GM18502 (cell line): ENCODE measurements around the gene EMX2.
"Not testable (repeated sequence)": the region's sequence is repeated elsewhere in the genome, so short reads cannot be mapped to it uniquely, and the experiment has no call there.

Experiments used
- ATAC-seq: cut with Tn5 transposase; IDR thresholded peaks from one replicate; pipeline ENCODE4 v1.9.1; 2021; ENCODE audit warnings: mild to moderate bottlenecking; ENCODE audit not compliant: unreplicated experiment, poor library complexity

The EMX2 gene

DNA sequence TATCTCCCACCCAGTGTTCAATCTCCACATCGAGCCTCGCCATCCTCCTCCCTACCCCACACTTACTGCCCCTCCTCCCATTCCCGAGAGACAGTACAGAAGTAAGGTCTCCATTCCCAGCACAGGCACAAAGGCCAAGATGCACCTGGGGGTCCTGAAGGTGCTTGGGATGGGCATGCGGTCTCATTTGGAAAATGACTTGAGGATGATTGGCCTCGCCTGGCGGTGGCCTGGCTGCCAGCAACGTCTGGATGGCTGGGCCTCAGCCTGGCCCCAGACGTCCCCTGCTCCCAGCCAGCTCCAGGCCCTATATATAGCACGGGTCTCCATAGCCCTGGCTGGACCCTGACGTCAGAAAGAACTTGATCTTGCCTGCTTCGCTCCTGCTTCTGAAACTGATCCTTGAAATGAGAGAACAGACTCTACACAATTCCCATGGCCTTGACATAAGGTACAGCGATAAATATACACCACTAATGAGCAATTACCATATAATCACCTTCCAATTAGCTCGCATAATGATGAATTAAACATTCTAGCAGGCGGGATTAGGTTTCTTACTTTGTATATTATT is 11.8 kb downstream of the EMX2 start:
- ATAC-seq, result no peak

- ATAC-seq, result no peak
Measured at GRCh38 chr10:117555017-117555416, 12.5 kb downstream of the EMX2 start.

DNA sequence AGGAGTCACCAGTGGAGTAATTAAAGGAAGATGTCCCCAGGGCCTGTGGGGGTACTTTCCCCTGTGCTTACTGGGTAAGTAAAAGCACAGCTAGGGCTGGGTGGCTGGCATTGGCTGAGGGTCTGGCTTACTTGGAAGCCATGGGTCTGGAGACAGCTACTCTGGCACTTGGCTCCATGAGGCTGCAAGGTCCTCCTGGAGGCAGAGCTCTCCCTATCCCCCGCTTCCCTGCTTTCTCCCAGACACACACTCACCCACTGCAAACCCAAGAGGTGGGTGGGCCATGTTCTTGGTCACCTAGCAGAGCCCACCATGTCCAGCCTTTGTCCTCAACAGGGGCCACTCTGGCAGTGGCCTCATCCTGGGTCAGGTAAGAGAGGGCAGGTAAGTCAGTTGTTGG is 13.3 kb downstream of the EMX2 start:
- ATAC-seq, result no peak

DNA sequence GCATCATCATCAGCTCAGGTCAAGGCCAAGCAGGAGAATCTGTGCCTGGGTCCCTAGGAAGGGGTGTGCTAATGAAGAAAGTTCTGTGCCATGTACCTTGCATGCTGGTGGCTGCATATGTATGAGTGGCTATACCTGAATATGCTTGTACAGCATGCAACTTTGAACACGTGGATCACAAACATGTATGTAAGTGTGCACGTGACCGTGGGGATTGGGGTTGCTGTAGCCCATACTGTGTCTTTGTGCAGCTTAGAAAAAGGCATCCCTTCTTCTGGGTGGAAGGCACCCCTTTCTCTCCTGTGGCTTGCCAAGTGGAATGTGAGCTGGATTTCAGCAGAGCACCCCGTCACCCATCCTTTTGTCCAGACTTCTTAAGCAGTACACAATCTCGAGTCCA is 13.8 kb downstream of the EMX2 start:
- ATAC-seq, result no peak

GRCh38 chr10:117559712-117560111 is 17.2 kb downstream of the EMX2 start:
- no peak for ATAC-seq

DNA sequence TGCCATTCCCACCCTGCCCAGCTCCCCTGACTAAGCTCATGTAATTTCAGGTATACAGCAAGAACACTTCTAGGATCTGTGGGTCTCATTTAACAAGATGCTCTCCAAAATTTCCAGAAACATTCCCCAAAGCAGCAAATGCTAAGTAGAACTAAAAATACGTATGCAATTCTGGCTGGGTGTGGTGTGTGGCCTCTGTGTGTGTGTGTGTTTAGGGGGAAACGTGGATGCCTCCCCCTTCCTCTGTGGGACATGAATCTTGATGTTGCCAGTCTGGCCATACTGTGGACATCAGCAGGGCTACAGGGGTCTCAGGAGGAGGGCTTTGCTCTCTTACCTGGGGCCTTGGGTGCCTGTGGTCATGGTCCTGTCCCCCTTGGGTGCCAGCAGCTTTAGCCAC is 18.4 kb downstream of the EMX2 start:
- no peak for ATAC-seq

DNA sequence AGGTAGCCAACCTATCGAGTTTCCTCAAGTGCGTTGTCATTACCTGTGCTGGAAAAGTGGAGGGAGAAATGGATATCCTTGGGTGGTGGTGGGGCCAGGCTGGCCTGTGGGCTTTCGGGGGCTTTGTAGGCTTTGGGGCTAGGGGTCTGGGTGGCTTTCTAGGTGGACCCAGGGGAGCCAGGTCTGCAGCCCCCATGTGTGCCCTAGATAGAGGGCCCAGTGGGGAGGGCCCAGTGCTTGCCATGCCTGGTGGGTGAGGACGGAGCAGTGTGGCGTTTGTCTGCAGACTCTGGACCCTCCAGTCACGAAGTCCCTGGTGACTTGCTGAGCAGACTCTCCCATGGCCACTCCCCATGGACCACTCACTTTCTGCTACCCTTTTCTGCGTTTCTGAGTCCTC is 19.7 kb downstream of the EMX2 start:
- ATAC-seq, result no peak

- ATAC-seq, result no peak
Measured at GRCh38 chr10:117562896-117563737, 20.6 kb downstream of the EMX2 start.

DNA sequence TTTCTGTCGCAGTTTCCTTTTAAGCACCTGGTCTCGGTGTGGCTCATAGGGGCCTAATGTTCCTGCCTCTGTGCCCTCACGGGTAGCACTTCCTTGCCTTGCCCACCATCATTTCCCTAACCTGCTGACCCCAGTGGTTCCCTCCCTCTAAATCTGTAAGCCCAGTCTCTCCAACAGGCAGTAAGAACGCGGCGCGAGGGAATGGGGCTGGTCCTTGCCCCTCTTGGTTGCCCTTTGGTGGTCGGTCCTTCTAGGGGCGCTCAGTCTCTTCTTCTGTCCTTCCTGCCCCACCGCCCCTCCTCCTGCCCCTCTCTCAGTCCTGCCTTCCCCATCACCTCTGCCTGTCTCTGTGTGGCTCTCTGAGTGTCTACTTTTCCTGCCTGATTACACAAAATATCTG is 21.2 kb downstream of the EMX2 start:
- no peak for ATAC-seq

DNA sequence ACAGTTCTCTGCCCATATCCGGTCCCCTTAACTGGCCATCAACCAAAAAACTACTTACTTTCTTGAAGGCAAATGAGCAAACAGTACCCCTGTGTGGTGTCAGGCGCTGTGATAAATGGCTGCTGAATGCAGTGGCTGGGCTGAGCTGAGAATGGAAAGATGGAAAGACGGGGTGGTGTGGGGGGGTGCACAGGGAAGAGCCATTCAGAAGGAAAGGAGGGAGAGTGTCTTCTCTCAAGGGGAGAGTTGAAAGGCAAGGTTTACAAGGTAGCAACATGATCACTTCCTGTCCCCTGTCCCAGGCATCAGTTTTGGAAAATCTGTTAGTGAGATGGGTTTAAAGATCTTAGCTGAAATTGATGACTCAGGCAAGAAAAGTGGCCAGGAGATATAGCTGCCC is 22.5 kb downstream of the EMX2 start:
- no peak for ATAC-seq

DNA sequence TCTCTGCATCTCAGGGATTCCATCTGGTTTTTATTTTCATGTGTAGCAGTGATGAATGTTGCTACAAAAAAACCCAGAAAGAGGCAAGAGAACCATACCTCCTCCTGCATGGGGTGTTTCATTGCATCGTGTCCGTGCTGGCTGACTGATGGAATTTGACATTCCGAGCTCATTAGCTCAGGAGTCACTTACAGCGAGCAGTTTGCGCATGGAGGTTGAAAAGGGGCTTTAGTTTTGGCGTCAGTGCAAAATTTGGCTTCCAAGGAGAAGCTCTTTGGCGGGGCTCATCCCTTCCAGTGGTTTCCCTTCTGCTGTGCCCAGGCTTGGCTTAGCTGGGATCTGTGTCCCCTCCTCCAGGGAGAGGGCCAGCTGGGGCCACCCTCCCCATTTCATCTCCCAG is 25.8 kb downstream of the EMX2 start:
- ATAC-seq, result no peak

GRCh38 chr10:117569610-117570390 is 27.3 kb downstream of the EMX2 start:
- ATAC-seq, result no peak

DNA sequence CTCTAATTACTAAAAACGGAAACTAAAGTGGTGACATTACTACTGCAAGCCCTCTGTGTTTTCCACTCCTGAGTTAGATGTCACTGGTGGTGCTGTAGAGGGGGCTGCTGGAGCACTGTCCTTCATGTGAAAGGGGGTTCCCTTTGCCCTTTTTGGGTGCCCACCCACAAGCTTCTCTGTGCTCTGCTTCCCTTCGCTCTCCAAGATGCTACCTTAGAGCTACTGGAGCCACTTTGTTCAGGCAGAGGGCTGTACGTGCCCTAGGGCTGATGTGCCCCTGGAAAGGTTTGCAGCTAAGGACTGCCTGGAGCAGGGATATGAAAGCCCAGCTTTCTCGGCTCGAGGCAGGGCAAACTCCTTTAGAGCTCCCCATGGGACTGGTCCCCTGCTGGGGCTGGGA is 28.3 kb downstream of the EMX2 start:
- ATAC-seq, result no peak

GRCh38 chr10:117574498-117575146 is 32.1 kb downstream of the EMX2 start:
- ATAC-seq, result no peak

- no peak for ATAC-seq
Measured at GRCh38 chr10:117578490-117578889, 35.9 kb downstream of the EMX2 start.

DNA sequence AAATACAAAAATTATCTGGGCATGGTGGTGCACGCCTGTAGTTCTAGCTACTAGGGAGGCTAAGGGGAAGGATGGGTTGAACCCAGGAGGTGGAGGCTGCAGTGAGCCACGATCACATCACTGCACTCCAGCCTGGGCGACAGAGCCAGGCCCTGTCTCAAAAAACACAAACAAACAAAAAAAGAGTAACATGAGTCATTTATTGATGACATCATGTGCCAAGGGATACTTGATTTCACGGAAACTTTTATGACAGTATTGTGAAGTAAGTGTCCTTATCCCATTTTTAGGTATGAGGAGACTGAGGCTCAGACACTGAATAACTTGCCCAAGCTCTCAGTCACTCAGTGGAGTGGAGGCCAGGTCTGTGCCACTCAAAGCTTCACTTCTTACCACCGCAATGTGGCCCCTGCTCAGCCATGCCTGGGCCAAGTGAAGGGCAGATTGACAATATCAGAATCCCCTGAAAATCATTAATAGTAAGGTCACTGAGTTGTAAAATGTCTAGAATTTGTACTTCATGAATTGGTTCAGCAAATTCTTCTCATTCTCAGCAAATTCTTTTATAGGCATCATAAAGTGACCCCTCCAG is 36.5 kb downstream of the EMX2 start:
- ATAC-seq, result no peak

DNA sequence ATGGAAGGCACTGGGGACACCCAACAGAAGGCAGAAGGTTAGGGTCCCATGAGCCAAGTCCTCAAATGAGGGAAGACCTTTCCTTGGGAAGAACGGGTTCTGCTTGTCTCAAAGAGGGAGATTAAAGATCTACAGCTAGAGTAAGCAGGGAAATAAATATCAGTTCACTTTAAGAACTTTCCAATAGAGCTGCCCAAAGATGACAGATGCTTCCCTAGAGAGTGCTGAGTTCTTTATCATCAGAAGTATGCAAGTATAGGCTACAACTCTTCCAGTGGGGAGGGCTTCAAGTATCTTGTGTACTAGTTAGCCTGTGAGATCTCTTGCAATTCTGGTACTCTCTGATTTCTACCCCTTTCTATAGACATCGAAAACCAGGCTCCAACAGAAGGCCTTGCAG is 39.4 kb downstream of the EMX2 start:
- ATAC-seq, result no peak

GRCh38 chr10:117584831-117585230 is 42.3 kb downstream of the EMX2 start:
- ATAC-seq, result not testable (repeated sequence)

- no peak for ATAC-seq
Measured at GRCh38 chr10:117587036-117587435, 44.5 kb downstream of the EMX2 start.

GRCh38 chr10:117590101-117590875 is 47.7 kb downstream of the EMX2 start:
- ATAC-seq, result no peak
